ENCODE results near the gene VAT1L.

VAT1L gene

GRCh38 chr16:77868052-77868451, 79.7 kb downstream of the VAT1L start:
- DNase-seq (ENCODE audit: extremely low read depth, low read depth): no peak
- TF ChIP-seq CTCF (IDR thresholded peaks at IDR 0.05; ENCODE audit: low read depth, low read length): no peak

GRCh38 chr16:77868478-77868877, 80.1 kb downstream of the VAT1L start:
- DNase-seq (ENCODE audit: extremely low read depth, low read depth): no peak

GRCh38 chr16:77869997-77870813, 81.8 kb downstream of the VAT1L start:
- DNase-seq (ENCODE audit: extremely low read depth, low read depth): no peak
- TF ChIP-seq CTCF (IDR thresholded peaks at IDR 0.05; ENCODE audit: low read depth, low read length): no peak

More at GRCh38 chr16:77868478-77868877, 80.1 kb downstream of the VAT1L start:
- no peak for TF ChIP-seq CTCF (IDR thresholded peaks at IDR 0.05; ENCODE audit: low read depth, low read length)

- no peak for DNase-seq (ENCODE audit: extremely low read depth, low read depth)
- no peak for TF ChIP-seq CTCF (IDR thresholded peaks at IDR 0.05; ENCODE audit: low read depth, low read length)
These were observed 83.6 kb downstream of the VAT1L start for GRCh38 chr16:77871932-77872331.

- no peak for TF ChIP-seq CTCF (IDR thresholded peaks at IDR 0.05; ENCODE audit: low read depth, low read length)
- no peak for DNase-seq (ENCODE audit: extremely low read depth, low read depth)
These were observed 84.7 kb downstream of the VAT1L start for GRCh38 chr16:77873066-77873465.

- TF ChIP-seq CTCF (IDR thresholded peaks at IDR 0.05; ENCODE audit: low read depth, low read length): no peak
- DNase-seq (ENCODE audit: extremely low read depth, low read depth): no peak
These were observed 86.0 kb downstream of the VAT1L start for GRCh38 chr16:77874347-77874746.

GRCh38 chr16:77876776-77877175, 88.4 kb downstream of the VAT1L start:
- no peak for TF ChIP-seq CTCF (IDR thresholded peaks at IDR 0.05; ENCODE audit: low read depth, low read length)
- no peak for DNase-seq (ENCODE audit: extremely low read depth, low read depth)

All from AG09319 (cell line).